T-cell (primary cell): Measurements from ENCODE around the gene RBM18. TPM values are rescaled to one million over a fixed set of nuclear protein-coding genes. Genes with fewer than 3 reads are reported as not detected.

Experiments
- ATAC-seq, 4 experiments: fragments of 200-7000 bp in 3 of 4; fragments of 150-1000 bp in 1 of 4; cut with Tn5 transposase; replicated peaks in 1 of 4; 1 replicate in 3 of 4; 2 replicates in 1 of 4; pipeline ENCODE4 v1.10.0; 2021; ENCODE audit warnings: moderate library complexity in 3 of 4, mild to moderate bottlenecking in 2 of 4, moderate number of reproducible peaks in 1 of 4
- CTCF ChIA-PET, 2 donors: fragments of 300-600 bp; sonication (Branson Sonifier 250); formaldehyde crosslinking; loops; one replicate each; lab custom pipeline; 2022; ENCODE audit warnings: antibody characterized with exemption in 2 of 2; lab: Charles Lee
- POLR2A ChIA-PET, 2 donors: fragments of 300-600 bp; sonication (Branson Sonifier 250); formaldehyde crosslinking; loops; one replicate each; lab custom pipeline; 2022; ENCODE audit warnings: antibody characterized with exemption in 2 of 2; lab: Charles Lee
- DNase-seq, 35 experiments: peaks; one replicate each; pipeline versions ENCODE4 v3.0.0 to v3.0.0-alpha.2; 2013 to 2023
- H3K27ac ChIP-seq: one replicate; pipeline ENCODE4 v1.5.1; 2013; ENCODE audit warnings: low read length
- H3K27me3 ChIP-seq, 2 experiments: replicated peaks in 1 of 2; 1 replicate in 1 of 2; 2 replicates in 1 of 2; pipeline versions ENCODE4 v1.6.1 to v1.7.0; 2013; ENCODE audit warnings: low read length in 1 of 2, mixed read lengths in 1 of 2; ENCODE audit not compliant: control insufficient read depth in 2 of 2, insufficient read depth in 2 of 2; ENCODE audit errors: extremely low read depth in 1 of 2
- H3K36me3 ChIP-seq, 2 donors: 1 replicate in 1 of 2; 2 replicates in 1 of 2; pipeline versions ENCODE4 v1.6.1 to v1.7.0; 2013; ENCODE audit warnings: low read length in 1 of 2; ENCODE audit not compliant: control insufficient read depth in 2 of 2, insufficient read depth in 1 of 2; ENCODE audit errors: extremely low read depth in 1 of 2
- H3K4me1 ChIP-seq, 2 experiments: 1 replicate in 1 of 2; 2 replicates in 1 of 2; pipeline versions ENCODE4 v1.6.1 to v1.7.0; 2013; ENCODE audit warnings: low read length in 2 of 2, mixed read lengths in 1 of 2; ENCODE audit not compliant: insufficient read depth in 2 of 2, control insufficient read depth in 1 of 2; ENCODE audit errors: extremely low read depth in 1 of 2
- H3K4me3 ChIP-seq, 2 donors: 1 replicate in 1 of 2; 2 replicates in 1 of 2; pipeline versions ENCODE4 v1.5.1 to v1.7.0; 2013; ENCODE audit warnings: mild to moderate bottlenecking in 2 of 2, low read length in 1 of 2, moderate library complexity in 1 of 2; ENCODE audit not compliant: control insufficient read depth in 1 of 2; ENCODE audit errors: extremely low read depth in 1 of 2
- H3K9me3 ChIP-seq: 2 replicates; pipeline ENCODE4 v1.7.0; 2013
- H3K27ac Mint-ChIP-seq, 2 donors: one replicate each; pipeline ENCODE4 v1.8.0; 2020 to 2021; ENCODE audit warnings: mild to moderate bottlenecking in 2 of 2, mixed read lengths in 2 of 2
- H3K27me3 Mint-ChIP-seq, 2 donors: one replicate each; pipeline ENCODE4 v1.8.0; 2021 to 2022; ENCODE audit warnings: mixed read lengths in 2 of 2
- H3K36me3 Mint-ChIP-seq: one replicate; pipeline ENCODE4 v1.8.0; 2021; ENCODE audit warnings: mixed read lengths
- H3K4me1 Mint-ChIP-seq, 3 donors: one replicate each; pipeline ENCODE4 v1.8.0; 2020 to 2022; ENCODE audit warnings: mixed read lengths in 3 of 3, mild to moderate bottlenecking in 1 of 3
- H3K4me3 Mint-ChIP-seq, 3 donors: one replicate each; pipeline ENCODE4 v1.8.0; 2020 to 2022; ENCODE audit warnings: mild to moderate bottlenecking in 3 of 3, mixed read lengths in 3 of 3, moderate library complexity in 3 of 3
- H3K9me3 Mint-ChIP-seq, 3 donors: one replicate each; pipeline ENCODE4 v1.8.0; 2020 to 2022; ENCODE audit warnings: mixed read lengths in 3 of 3
- WGBS: methylation state at CpG from one replicate; pipeline ENCODE4 v1.1.5; 2013; ENCODE audit warnings: missing lambda C conversion rate; ENCODE audit not compliant: insufficient coverage; 5-methylcytosine and 5-hydroxymethylcytosine counted together
- total RNA-seq, 35 experiments: library from RNA in 6 of 35; stranded (reverse) in 6 of 35; fragments of 120-200 nt in 1 of 35; gene quantifications; one replicate each; pipeline versions ENCODE4 v1.2.1 to v1.2.4 and lab custom pipeline; 2013 to 2026

The RBM18 gene
- total RNA-seq, 5 donors from 2014 or later (not counting 1 experiment from before 2014, with no cell fraction given): 15.8 to 19.9 (median 17.5) TPM

GRCh38 chr9:122234022-122234748 lies 30.5 kb downstream of the RBM18 start:
- Histone ChIP-seq H3K36me3 (no peaks in the 10 kb centered on the region), H3K4me3 (no peak overlapping the region), H3K27ac (no peak overlapping the region), H3K4me1 (no peaks in the 10 kb centered on the region), H3K27me3 (peaks cover 5% of the 10 kb centered on the region in 2 experiments), H3K9me3 (no peaks in the 10 kb centered on the region)
- no peak for ATAC-seq
- Mint-ChIP-seq H3K9me3 (no peaks in the 10 kb centered on the region), H3K27me3 (no peaks in the 10 kb centered on the region), H3K4me1 (no peaks in the 10 kb centered on the region), H3K36me3 (peaks cover 7% of the 10 kb centered on the region), H3K4me3 (no peak overlapping the region), H3K27ac (no peak overlapping the region)
- POLR2A ChIA-PET: interaction anchor here in 1 of 2 donors (0.8 kb wide), 1 partner anchor 76 kb away, joined by 3 read pairs; no protein-coding TSS in a partner anchor
- 93% methylated on average over 4 of the region's 7 CpGs for WGBS
- CTCF ChIA-PET: no interaction called here
- no peak for DNase-seq

- DNase-seq (no peak), ATAC-seq (no peak)
- H3K27ac Mint-ChIP-seq: no peak overlapping the region
- Histone ChIP-seq H3K36me3 (no peaks in the 10 kb centered on the region), H3K4me1 (peaks cover 0 to 7% of the 10 kb centered on the region in 2 experiments), H3K9me3 (no peaks in the 10 kb centered on the region), H3K27me3 (peaks cover 7 to 15% of the 10 kb centered on the region in 2 experiments), H3K27ac (no peak overlapping the region), H3K4me3 (no peak overlapping the region)
- no peaks in the 10 kb centered on the region for H3K4me1 Mint-ChIP-seq
- no peaks in the 10 kb centered on the region for H3K27me3 Mint-ChIP-seq
- no peaks in the 10 kb centered on the region for H3K36me3 Mint-ChIP-seq
- ChIA-PET CTCF (interaction anchor here in 1 of 2 donors (0.6 kb wide), 1 partner anchor 1610 kb away, joined by 3 read pairs; no protein-coding TSS in a partner anchor), POLR2A (no interaction called here)
- 75% methylated on average over 2 of the region's 6 CpGs for WGBS
- no peak overlapping the region for H3K4me3 Mint-ChIP-seq
- H3K9me3 Mint-ChIP-seq: no peaks in the 10 kb centered on the region
Measured at GRCh38 chr9:122232796-122233306, 31.8 kb downstream of the RBM18 start.

GRCh38 chr9:122229485-122229837 lies 35.2 kb downstream of the RBM18 start:
- 83% methylated on average over 1 of the region's 4 CpGs for WGBS
- Mint-ChIP-seq H3K4me1 (peaks cover 0 to 5% (median 2%) of the 10 kb centered on the region in 3 donors), H3K27me3 (peaks cover 23 to 27% of the 10 kb centered on the region in 2 donors), H3K27ac (no peak overlapping the region), H3K36me3 (no peaks in the 10 kb centered on the region), H3K4me3 (no peak overlapping the region), H3K9me3 (no peaks in the 10 kb centered on the region)
- no peaks in the 10 kb centered on the region for H3K9me3 ChIP-seq
- ChIA-PET POLR2A (no interaction called here), CTCF (no interaction called here)
- H3K27ac ChIP-seq: no peak overlapping the region
- peaks cover 7 to 36% of the 10 kb centered on the region in 2 experiments for H3K27me3 ChIP-seq
- H3K4me3 ChIP-seq: no peak overlapping the region
- ATAC-seq (no peak), DNase-seq (no peak)
- no peaks in the 10 kb centered on the region for H3K36me3 ChIP-seq
- H3K4me1 ChIP-seq: peaks cover 0 to 7% of the 10 kb centered on the region in 2 experiments

GRCh38 chr9:122228568-122229484 lies 35.8 kb downstream of the RBM18 start, which contains the start of gene LHX6:
LHX6 (minus strand) TSS chr9:122228957; CDS start chr9:122228740, 217 bp downstream.
- H3K36me3 Mint-ChIP-seq: no peaks in the 10 kb centered on the region
- peaks cover 7 to 42% of the 10 kb centered on the region in 2 experiments for H3K27me3 ChIP-seq
- H3K9me3 ChIP-seq: no peaks in the 10 kb centered on the region
- H3K4me3 Mint-ChIP-seq: peak within 1 kb of the TSS in 1 of 3 donors; percentile 37
- 15% methylated on average over 47 of the region's 70 CpGs for WGBS
- H3K27me3 Mint-ChIP-seq: peaks cover 29 to 34% of the 10 kb centered on the region in 2 donors
- DNase-seq: no peak
- CTCF ChIA-PET: no interaction called here
- H3K4me1 ChIP-seq: peaks cover 0 to 7% of the 10 kb centered on the region in 2 experiments
- no peaks in the 10 kb centered on the region for H3K36me3 ChIP-seq
- peaks cover 0 to 5% (median 2%) of the 10 kb centered on the region in 3 donors for H3K4me1 Mint-ChIP-seq
- POLR2A ChIA-PET: no interaction called here
- no peak for ATAC-seq
- H3K27ac Mint-ChIP-seq: no peak within 1 kb of the TSS
- no peak within 1 kb of the TSS for H3K27ac ChIP-seq
- H3K9me3 Mint-ChIP-seq: no peaks in the 10 kb centered on the region
- H3K4me3 ChIP-seq: peak within 1 kb of the TSS in 1 of 2 donors; percentile 41

GRCh38 chr9:122228191-122228567 lies 36.5 kb downstream of the RBM18 start:
- H3K27me3 Mint-ChIP-seq: peaks cover 35 to 40% of the 10 kb centered on the region in 2 donors
- ChIA-PET POLR2A (no interaction called here), CTCF (no interaction called here)
- H3K36me3 Mint-ChIP-seq: no peaks in the 10 kb centered on the region
- ATAC-seq (no peak), DNase-seq (no peak)
- H3K4me3 ChIP-seq: peak overlapping the region in 1 of 2 donors; percentile 41
- H3K4me3 Mint-ChIP-seq: no peak overlapping the region
- WGBS: 2% methylated on average over 24 of the region's 38 CpGs
- no peak overlapping the region for H3K27ac ChIP-seq
- peaks cover 0 to 7% of the 10 kb centered on the region in 2 experiments for H3K4me1 ChIP-seq
- no peaks in the 10 kb centered on the region for H3K9me3 Mint-ChIP-seq
- H3K36me3 ChIP-seq: no peaks in the 10 kb centered on the region
- peaks cover 2 to 5% (median 3%) of the 10 kb centered on the region in 3 donors for H3K4me1 Mint-ChIP-seq
- no peaks in the 10 kb centered on the region for H3K9me3 ChIP-seq
- peaks cover 7 to 47% of the 10 kb centered on the region in 2 experiments for H3K27me3 ChIP-seq
- H3K27ac Mint-ChIP-seq: no peak overlapping the region

GRCh38 chr9:122227575-122227900 lies 37.1 kb downstream of the RBM18 start:
- Histone ChIP-seq H3K4me1 (peaks cover 0 to 7% of the 10 kb centered on the region in 2 experiments), H3K9me3 (no peaks in the 10 kb centered on the region), H3K27ac (no peak overlapping the region), H3K4me3 (no peak overlapping the region), H3K36me3 (no peaks in the 10 kb centered on the region), H3K27me3 (peaks cover 7 to 54% of the 10 kb centered on the region in 2 experiments)
- ChIA-PET POLR2A (no interaction called here), CTCF (no interaction called here)
- peaks cover 42 to 47% of the 10 kb centered on the region in 2 donors for H3K27me3 Mint-ChIP-seq
- no peaks in the 10 kb centered on the region for H3K36me3 Mint-ChIP-seq
- DNase-seq: no peak
- no peak overlapping the region for H3K27ac Mint-ChIP-seq
- H3K4me1 Mint-ChIP-seq: peaks cover 5 to 8% (median 7%) of the 10 kb centered on the region in 3 donors
- ATAC-seq: no peak
- peak overlapping the region in 2 of 3 donors; percentile 37 to 42 for H3K4me3 Mint-ChIP-seq
- WGBS: no CpG with 5 or more reads among the region's 10 CpGs
- H3K9me3 Mint-ChIP-seq: no peaks in the 10 kb centered on the region
